ENCODE results near the gene SPG21. TPM values are rescaled to one million over a fixed set of nuclear protein-coding genes. Genes with fewer than 3 reads are reported as not detected.
A peak's percentile ranks its signal among the peaks of the same experiment; 100 is the strongest.

The SPG21 gene
- total RNA-seq, 1 donor from 2014 or later = 41.5 TPM

- Histone ChIP-seq H3K4me3 (no peak overlapping the region), H3K27me3 (no peaks in the 10 kb centered on the region), H3K4me1 (no peaks in the 10 kb centered on the region), H3K27ac (no peak overlapping the region), H3K36me3 (peaks cover 13 to 51% of the 10 kb centered on the region in 2 donors), H3K9me3 (no peaks in the 10 kb centered on the region)
- intact Hi-C loops (cut with DNase I) = no loop called here
- no peak for TF ChIP-seq CTCF (IDR thresholded peaks at IDR 0.05)
- DNase-seq (ENCODE audit: low spot score in 2 of 2) = peak in 1 of 2 donors; percentile 47
Observed at GRCh38 chr15:64930019-64930652, 59.6 kb downstream of the SPG21 start.

DNA sequence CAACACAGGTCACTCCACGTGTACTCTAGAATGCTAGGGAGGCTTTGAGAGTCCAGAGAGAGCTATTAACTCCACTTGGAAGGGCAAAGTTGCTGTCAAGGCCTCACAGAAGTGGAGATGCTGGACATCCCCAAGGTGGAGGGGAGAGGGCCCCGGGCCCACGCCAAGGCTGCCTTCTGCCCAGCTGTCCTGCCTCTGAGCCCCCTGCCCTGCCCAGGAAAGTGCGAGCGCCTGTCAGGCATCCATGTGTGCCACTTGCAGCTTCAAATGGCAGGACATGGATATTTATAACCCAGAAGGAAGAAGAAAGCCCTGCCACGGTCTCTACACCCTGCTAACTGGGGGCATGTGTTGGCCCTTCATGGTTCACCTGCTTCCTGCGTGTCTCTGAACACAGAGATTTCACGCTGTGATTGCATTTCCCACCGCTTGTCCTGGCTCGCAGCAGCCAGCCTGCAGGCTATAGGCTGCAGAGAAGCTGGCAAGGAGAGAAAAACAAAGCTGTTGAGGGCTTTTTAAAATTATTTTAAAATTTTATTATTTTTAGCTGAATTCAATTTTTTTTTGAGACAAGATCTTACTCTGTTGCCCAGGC lies 61.0 kb downstream of the SPG21 start:
- H3K36me3 ChIP-seq = peaks cover 3 to 40% of the 10 kb centered on the region in 2 donors
- H3K4me1 ChIP-seq = no peaks in the 10 kb centered on the region
- H3K9me3 ChIP-seq = no peaks in the 10 kb centered on the region
- no peak overlapping the region for H3K27ac ChIP-seq
- no peak for TF ChIP-seq CTCF (IDR thresholded peaks at IDR 0.05)
- intact Hi-C loops (cut with DNase I) = no loop called here
- no peak for DNase-seq (ENCODE audit: low spot score in 2 of 2)
- H3K27me3 ChIP-seq = no peaks in the 10 kb centered on the region
- H3K4me3 ChIP-seq = no peak overlapping the region

DNA sequence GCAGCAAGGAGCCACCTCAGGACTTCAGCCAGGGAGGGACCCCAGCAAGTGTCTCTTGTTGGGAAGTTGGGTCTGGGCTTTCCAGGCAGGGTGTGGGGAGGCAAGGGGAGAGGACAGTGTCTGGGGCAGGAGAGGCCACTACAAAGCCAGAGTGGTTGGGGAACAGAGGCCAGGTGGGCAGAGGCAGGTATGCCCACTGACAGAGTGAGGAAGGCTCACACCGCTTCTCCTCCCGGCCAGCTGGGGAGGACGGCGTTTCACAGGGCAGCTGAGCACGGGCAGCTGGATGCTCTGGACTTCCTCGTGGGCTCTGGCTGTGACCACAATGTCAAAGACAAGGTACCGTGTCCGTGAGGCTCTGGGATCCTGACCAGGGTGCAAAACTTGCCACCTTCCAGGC lies 63.1 kb downstream of the SPG21 start:
- Histone ChIP-seq H3K36me3 (peaks cover 0 to 29% of the 10 kb centered on the region in 2 donors), H3K9me3 (no peaks in the 10 kb centered on the region), H3K4me3 (no peak overlapping the region), H3K27me3 (no peaks in the 10 kb centered on the region), H3K4me1 (peaks cover 0 to 8% of the 10 kb centered on the region in 2 donors), H3K27ac (no peak overlapping the region)
- no peak for DNase-seq (ENCODE audit: low spot score in 2 of 2)
- no peak for TF ChIP-seq CTCF (IDR thresholded peaks at IDR 0.05)
- intact Hi-C loops (cut with DNase I) = no loop called here

DNA sequence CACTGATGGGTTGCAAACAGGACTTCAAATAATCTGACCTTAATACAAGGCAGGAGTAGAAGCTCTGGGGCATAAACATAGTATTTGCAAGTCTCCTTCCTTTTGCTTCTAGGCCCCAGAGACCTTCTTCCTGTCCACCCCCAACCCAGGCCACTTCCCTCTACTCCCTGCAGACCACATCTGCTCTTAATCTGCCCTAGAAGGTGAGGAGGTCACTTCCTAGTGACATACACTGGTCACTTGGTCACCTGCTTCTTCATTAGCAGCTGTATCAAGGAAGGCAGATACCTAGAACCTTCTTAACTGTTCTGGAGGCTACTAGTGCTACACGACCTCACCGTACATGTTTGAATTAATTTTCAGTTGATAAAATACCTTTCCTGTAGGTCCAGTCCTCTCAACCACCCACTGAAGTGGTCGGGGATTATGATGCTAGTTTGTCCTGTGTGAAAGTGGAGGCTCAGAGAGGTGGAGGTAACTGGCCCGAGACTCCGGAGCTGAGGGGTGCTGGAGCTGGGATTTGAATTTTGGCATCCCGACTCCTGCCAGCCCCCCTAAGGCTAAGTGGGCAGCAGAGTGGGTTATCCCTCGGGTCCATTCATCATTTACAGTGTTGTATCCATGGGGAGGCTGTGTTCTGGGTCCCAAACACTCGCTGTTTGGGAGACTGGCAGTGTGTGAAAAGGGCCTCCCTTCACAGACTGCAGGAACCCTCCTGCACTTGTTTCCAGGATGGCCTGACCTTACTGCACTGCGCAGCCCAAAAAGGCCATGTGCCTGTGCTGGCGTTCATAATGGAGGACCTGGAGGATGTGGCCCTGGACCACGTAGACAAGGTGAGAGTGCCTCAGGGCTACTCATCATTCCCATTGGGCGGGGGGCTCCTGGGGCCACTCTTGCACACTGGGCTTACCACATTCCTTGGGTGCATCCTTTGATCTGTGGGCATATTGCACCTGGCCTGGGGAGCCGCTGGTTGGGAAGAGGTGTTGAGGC lies 64.1 kb downstream of the SPG21 start:
- H3K27ac ChIP-seq = no peak overlapping the region
- no peaks in the 10 kb centered on the region for H3K9me3 ChIP-seq
- peak in 1 of 2 donors; percentile 41 for DNase-seq (ENCODE audit: low spot score in 2 of 2)
- H3K4me1 ChIP-seq = peaks cover 0 to 9% of the 10 kb centered on the region in 2 donors
- H3K36me3 ChIP-seq = peaks cover 0 to 21% of the 10 kb centered on the region in 2 donors
- H3K27me3 ChIP-seq = no peaks in the 10 kb centered on the region
- H3K4me3 ChIP-seq = no peak overlapping the region
- intact Hi-C loops (cut with DNase I) = no loop called here
- TF ChIP-seq CTCF (IDR thresholded peaks at IDR 0.05) = no peak

DNA sequence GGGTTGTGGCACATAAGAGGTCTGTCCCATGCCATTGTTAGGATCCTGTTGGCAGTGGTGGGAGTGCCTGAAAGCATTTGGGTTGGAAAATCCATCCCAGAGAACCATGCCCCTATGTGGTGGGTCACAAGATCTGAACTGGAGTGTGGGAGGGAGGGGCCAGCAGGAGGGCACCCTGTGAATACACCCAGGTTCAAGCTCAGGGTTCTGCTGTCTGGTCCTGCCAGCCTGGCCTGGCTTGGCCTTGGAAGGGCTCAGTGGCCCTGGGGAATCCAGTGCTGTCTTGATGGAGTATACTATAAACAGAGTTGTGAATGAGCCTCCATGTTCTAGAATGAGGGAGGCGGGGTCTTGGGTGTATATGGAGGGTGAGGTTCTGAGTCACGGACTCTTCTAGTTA lies 66.2 kb downstream of the SPG21 start:
- no peak overlapping the region for H3K27ac ChIP-seq
- H3K4me1 ChIP-seq = peaks cover 0 to 9% of the 10 kb centered on the region in 2 donors
- H3K9me3 ChIP-seq = no peaks in the 10 kb centered on the region
- H3K36me3 ChIP-seq = peaks cover 0 to 9% of the 10 kb centered on the region in 2 donors
- DNase-seq (ENCODE audit: low spot score in 2 of 2) = peak in 1 of 2 donors; percentile 28
- no peak overlapping the region for H3K4me3 ChIP-seq
- intact Hi-C loops (cut with DNase I) = no loop called here
- no peak for TF ChIP-seq CTCF (IDR thresholded peaks at IDR 0.05)
- no peaks in the 10 kb centered on the region for H3K27me3 ChIP-seq

Measured in ascending aorta (tissue), 2 donors.